ENCODE results near the gene SLC25A22.

The SLC25A22 gene

GRCh38 chr11:803467-803742, 5.3 kb upstream of the SLC25A22 start:
- no peak for DNase-seq (ENCODE audit: low read depth)

GRCh38 chr11:802693-803466, 4.8 kb upstream of the SLC25A22 start:
- no peak for DNase-seq (ENCODE audit: low read depth)

DNA sequence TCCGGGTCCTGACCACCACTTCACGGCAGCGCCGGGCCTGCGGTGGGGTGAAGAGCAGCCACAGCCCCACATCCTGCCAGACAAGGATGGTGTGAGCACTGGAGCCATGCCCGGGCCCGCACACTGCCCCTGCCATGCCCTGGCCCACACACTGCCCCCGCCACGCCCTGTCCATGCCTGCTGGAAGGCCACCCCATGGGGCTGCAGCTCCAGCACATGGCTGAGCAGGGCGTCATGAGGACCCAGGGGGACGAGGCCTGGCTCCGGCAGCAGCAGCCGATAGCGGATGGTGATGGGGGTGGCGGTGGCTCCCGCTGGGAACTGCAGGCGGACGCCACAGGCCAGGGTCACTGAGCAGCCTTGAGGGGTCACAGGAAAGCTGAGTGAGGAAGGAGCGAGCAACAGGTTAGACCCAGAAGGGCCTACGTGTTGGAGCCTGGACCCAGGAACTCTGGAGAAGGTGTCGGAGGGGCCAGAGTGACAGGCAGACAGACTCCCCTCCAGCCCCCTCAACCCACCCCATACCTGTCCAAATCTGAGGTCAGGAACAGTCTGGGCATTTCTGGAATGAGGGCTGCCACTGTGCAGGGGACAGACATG, 4.0 kb upstream of the SLC25A22 start:
- no peak for DNase-seq (ENCODE audit: low read depth)

DNA sequence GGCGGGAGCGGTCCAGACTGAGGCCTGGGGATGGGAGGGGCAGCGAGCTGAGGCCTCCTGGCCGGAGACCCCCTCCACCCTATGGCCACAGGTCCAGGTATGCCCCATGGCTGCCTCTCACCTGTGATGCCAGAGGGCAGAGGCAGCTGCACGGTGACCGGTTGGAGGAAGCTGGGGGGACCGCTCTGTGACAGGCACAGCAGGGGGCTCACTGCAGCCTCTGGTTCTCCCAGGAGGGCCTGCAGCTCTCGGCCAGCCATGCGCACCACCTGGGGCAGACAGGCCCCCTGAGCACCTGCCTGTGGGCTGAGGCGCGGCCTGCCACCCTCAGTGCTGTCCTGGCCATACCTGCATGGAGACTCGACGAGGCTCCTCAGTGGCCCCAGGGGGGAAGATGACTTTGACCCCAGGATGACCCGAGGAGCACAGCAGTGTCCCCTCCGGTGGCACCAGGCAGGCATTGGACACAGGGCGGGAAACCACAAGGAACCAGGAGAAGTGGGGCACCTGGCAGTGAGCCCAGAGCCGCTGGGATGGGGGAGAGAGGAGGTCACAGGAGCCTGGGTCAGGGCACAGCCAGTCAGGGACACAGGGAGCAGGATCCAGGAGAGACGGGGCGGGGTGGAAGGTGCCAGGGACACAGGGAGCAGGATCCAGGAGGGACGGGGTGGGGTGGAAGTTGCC, 3.2 kb upstream of the SLC25A22 start:
- no peak for DNase-seq (ENCODE audit: low read depth)

GRCh38 chr11:800473-800872, 2.4 kb upstream of the SLC25A22 start:
- DNase-seq (ENCODE audit: low read depth), result no peak

DNA sequence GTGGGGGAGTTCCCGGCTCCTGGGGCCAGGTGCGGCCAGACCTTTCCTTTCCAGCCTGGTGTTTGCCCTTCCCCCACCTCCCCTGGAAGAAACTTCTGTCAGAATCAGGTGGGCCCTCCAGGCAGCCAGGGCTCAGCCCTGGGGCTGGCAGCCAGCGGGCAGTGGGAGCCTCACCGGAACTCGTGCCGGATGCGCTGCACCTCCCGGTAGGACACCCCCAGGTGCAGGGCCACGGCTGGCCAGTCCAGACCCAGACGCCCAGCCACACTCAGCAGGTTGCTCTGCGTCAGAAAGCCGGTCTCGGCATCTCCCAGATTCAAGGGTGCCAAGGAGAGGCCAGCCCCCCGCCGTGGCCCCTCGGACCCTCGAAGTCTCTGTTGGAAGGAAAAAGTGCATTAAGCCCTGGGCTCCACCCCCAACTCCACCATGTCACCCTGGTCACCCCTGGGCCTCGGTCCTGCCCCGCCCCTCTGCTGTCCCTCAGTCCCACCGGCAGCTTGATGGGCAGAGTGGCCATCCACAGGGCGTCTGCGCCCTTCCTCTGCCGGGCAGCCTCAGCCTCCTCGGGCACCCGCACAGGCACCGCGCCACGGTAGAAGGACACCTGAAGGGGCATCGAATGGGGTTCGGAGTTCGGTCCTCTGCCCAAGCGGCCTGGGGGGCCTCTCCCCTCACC, 1.7 kb upstream of the SLC25A22 start:
- no peak for DNase-seq (ENCODE audit: low read depth)

GRCh38 chr11:797296-798092, 587 bp downstream of the SLC25A22 start:
- peak; percentile 74 for DNase-seq (ENCODE audit: low read depth)

DNA sequence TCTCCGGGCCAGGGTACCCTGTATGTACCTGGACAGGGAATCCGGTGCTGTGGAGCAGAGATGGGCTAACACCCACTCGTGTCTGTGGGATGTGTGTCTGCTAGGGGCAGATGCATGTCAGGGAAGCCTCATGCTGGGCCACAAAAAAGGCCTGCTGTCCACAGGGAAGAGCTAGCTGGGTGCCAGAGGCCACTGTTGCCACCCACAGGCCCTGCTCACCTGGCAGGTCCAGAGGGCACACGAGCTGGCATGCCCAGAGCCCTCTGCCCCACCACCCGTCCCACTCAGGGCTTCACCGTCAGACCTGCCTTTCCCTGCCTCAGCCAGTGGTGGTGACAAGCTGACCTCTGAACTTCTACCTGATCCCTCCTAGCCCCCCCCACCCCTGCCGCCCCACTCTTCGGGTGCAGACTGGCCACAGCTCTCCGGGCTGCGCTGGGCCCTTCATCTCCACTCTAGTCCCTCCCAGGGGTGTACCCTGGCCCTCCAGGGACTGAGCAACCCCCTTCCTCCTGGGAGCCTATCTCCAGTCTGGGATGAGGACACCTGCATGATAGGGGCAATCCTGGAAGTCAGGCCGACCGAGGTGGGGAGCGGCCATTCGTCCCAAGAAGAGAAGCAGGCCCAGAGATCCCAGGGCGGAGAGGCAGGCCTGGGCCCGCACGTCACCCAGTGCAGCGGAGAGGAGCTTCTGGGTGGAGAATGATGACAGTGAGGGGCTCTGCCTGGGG, 1.4 kb downstream of the SLC25A22 start:
- DNase-seq (ENCODE audit: low read depth), result no peak

- peak; percentile 85 for DNase-seq (ENCODE audit: low read depth)
Measured at GRCh38 chr11:795634-796564, 2.2 kb downstream of the SLC25A22 start.

DNA sequence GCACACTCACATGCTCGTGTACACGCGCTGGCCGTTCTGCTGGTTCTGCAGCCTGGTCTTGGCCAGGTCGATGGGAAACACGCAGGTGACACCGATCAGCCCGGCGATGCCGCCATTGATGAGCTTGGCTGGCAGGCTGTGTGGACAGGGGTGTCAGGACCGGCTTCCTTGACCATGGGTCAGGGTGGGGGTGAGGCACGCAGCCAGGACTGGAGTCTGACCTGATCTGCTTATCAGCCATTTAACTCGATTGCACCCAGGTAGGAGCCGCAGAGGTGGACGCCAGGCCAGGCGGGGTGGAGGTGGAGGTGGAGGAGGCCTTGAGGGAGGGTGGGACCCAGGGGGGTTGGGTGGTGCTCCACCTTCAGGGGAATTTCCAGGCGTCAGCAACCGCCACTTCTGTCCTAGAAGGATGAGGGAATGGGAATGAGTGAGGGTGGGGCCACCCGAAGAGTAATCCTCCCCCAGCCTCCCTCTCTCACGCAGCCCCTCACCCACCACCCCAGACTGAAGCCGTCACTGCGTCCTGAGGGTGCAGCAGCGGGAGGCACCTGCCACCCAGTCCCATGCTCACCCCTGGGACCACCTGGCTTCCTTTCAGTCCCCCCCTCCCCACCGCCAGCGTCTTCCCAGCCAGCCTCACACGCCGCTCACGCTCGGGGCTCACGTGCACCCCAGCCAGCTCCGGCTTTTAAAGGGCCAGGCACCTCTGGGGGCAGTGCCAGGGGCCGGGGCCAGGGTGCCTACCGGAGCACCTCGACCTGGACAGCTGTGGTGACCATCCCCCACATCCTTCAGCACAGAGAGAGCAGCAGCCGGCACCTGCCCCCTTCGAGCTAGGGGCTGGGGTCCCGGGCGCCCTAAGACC, 3.1 kb downstream of the SLC25A22 start:
- no peak for DNase-seq (ENCODE audit: low read depth)

GRCh38 chr11:794013-794765, 3.9 kb downstream of the SLC25A22 start:
- no peak for DNase-seq (ENCODE audit: low read depth)

DNA sequence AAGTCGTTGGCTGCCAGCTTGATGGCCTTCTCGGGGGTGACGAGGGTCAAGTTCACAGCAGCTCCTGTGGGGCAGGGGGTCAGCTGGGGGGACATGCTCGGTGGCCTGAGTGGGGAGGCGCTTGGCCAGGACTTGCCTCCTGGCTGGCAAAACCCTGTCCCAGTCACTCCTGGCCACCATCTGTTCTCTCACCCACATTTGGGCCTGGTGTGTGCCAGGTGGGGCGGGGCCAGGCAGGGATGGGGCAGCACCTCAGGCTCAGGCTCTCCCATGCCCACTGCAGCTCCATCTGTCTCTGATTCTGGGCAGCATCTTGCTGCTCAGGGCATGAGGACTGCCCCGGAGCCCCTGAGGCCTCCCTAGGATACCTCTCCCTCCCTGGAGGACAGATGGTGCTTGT, 4.5 kb downstream of the SLC25A22 start:
- no peak for DNase-seq (ENCODE audit: low read depth)

GRCh38 chr11:792873-793272, 5.2 kb downstream of the SLC25A22 start:
- no peak for DNase-seq (ENCODE audit: low read depth)

DNA sequence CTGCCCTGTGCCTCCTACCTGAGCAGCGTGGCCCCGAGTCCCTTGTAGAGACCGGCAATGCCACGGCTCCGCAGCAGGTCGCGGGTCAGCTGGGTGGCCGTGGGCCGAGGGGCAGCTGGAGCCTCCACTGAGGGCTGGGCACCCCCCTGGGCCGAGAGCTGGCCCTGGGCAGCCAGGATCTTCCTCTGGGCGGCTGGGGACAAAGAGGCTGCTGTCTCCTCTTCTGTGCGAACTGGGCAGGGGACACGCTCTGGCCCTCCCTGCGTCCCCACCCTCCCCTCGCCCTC, 5.6 kb downstream of the SLC25A22 start:
- no peak for DNase-seq (ENCODE audit: low read depth)

DNA sequence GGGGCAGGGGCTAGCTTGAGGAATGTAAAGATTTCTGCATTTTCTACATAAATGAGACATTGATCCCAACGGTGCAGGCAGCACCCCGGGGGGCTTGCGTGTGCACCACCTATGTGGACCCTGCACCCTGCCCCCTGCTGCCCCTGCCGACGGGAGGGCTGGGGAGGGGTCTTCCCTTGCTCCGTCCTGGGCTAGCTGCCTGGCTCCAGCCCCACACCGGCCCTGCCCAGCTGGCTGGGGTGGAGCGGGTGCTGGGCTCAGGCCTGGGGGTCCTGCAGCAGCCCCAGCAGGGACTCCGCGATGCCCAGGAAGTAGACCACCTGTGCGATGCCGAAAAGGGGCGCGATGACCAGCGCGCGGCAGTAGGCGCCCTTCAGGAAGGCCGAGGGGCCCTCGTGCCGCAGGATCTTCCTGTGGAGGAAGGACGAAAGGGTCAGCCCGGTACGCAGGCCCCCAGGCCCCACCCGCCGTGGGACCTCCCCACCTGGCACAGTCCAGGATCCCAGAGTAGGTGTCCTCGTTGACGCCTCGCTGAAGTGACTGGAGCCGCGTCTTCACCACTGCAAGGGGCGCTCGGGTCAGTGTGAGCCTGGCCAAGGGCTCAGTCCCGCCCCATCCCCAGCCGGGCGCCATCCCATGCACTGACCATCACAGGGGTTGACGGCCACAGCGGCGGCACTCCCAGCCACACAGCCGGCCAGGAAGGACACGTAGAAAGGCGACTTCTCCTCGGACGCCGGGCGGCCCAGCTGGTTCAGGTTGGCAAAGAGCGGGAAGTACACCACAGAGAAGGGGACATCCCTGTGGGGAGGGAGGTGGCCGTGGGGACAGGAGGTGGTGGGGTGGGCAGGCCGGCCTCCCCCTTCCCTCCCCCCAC, 6.2 kb downstream of the SLC25A22 start:
- DNase-seq (ENCODE audit: low read depth), result no peak

DNA sequence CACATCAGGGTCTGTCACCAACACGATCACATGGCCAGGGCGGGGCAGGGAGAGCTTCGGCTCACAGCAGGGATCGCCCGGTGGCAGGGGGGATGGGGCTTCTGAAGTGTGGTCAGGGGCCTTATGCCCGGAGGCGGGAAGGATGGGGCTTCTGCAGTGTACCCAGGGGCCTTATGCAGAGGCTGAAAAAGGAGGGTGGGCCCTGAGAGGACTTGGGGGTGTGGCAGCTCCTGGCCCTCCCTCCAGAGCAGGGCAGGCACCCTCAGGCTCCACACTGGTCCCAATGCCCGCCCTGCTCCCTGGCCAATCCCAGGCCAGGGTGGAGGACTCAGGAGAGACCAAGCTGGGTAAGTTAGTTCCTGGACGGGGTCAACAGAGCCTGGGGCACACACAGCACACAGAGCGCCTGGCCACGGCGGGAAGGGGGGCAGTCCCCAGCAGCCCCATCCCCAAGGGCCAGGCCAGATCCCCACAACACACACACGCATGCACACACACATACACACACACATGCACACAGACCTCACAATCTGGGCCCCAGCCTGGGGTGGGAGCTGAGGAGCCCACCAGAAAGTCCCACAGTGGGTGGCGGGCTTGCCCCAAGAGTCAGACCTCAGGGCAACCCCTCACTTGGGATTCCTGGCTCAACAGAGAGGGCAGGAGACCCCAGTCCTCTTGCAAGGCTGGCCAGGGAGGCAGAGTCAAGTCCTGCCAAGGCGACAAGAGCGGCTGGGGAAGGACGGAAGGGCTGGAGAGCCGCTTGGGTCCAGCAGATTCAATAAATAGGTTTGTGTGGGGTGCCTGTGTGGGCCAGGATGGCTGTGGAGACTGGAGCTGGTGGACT, 7.1 kb downstream of the SLC25A22 start:
- no peak for DNase-seq (ENCODE audit: low read depth)

- peak; percentile 67 for DNase-seq (ENCODE audit: low read depth)
Measured at GRCh38 chr11:789943-790342, 8.1 kb downstream of the SLC25A22 start, which contains the start of gene CEND1. Gene CEND1, minus strand, starts transcription at chr11:790090. Its CDS starts 1,514 bp downstream, at chr11:788576.
